Measurements from ENCODE around the gene KANSL1. TPM values are rescaled to one million over a fixed set of nuclear protein-coding genes. Genes with fewer than 3 reads are reported as not detected.

KANSL1 gene
- total RNA-seq, 2 donors from 2014 or later = 137 to 144 TPM

DNA sequence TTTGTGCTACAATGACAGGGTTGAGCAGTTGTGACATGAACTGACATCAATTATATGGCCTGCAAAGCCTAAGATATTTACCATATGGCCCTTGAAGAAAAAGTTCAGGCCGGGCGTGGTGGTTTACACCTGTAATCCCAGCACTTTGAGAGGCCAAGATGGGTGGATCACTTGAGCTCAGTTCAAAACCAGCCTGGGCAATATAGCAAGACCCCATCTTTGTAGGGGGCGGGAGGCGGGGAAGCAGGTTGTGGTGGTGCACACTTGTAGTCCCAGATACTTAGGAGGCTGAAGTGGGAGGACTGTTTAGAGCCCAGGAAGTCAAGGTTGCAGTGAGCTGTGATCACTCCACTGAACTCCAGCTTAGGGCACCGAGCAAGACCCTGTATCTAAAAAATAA is 145.8 kb downstream of the KANSL1 start:
- Histone ChIP-seq H3K27me3 (ENCODE audit: control insufficient read depth, insufficient read depth, low read length, poor library complexity, severe bottlenecking) (no peaks in the 10 kb centered on the region), H3K9me3 (ENCODE audit: control insufficient read depth, low read length) (no peaks in the 10 kb centered on the region), H3K36me3 (ENCODE audit: control insufficient read depth, insufficient read depth, low read length) (peaks cover 84% of the 10 kb centered on the region), H3K4me1 (ENCODE audit: control insufficient read depth, insufficient read depth, low read length) (peaks cover 6% of the 10 kb centered on the region), H3K27ac (ENCODE audit: low read depth, low read length) (no peak overlapping the region), H3K4me3 (ENCODE audit: low read length) (no peak overlapping the region), H3K9ac (ENCODE audit: extremely low read depth, low read length, poor library complexity, severe bottlenecking) (no peak overlapping the region)
- H3K4me1 Mint-ChIP-seq = peaks cover 39% of the 10 kb centered on the region
- WGBS, 2 experiments (ENCODE audit: insufficient coverage in 1 of 2, insufficient read length in 1 of 2) = 96 to 100% methylated on average over 4 to 5 of the region's 5 CpGs
- DNase-seq = no peak
- no peaks in the 10 kb centered on the region for H3K27me3 Mint-ChIP-seq (ENCODE audit: insufficient read depth)
- no peak for TF ChIP-seq CTCF (conservative IDR thresholded peaks at IDR 0.05)
- no peaks in the 10 kb centered on the region for H3K9me3 Mint-ChIP-seq
- H3K27ac Mint-ChIP-seq = no peak overlapping the region
- H3K4me3 Mint-ChIP-seq = no peak overlapping the region
- H3K36me3 Mint-ChIP-seq (ENCODE audit: low read depth) = peaks cover 73% of the 10 kb centered on the region

DNA sequence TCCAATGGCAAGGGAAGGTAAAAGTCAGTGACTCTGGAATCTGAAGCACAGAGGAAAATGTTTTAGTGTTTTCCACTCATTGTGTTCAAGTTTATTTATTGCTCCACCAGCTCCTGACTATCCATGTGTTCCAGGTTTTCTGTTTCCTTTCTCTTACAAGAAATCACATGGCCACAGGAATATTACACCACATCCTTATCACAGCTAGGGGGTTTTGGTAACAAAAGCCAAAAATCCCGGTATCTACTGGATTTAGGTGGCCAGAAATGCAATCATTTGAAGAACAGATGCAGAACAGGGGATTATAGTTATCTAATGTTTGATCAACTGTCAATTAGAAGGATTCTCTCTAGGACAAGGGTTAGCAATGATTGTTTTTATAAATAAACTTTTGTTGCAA is 146.3 kb downstream of the KANSL1 start:
- no peak overlapping the region for H3K9ac ChIP-seq (ENCODE audit: extremely low read depth, low read length, poor library complexity, severe bottlenecking)
- no peak for TF ChIP-seq CTCF (conservative IDR thresholded peaks at IDR 0.05)
- H3K9me3 ChIP-seq (ENCODE audit: control insufficient read depth, low read length) = no peaks in the 10 kb centered on the region
- no peak overlapping the region for H3K4me3 ChIP-seq (ENCODE audit: low read length)
- no peak overlapping the region for H3K27ac ChIP-seq (ENCODE audit: low read depth, low read length)
- Mint-ChIP-seq H3K4me1 (peaks cover 34% of the 10 kb centered on the region), H3K27me3 (ENCODE audit: insufficient read depth) (no peaks in the 10 kb centered on the region), H3K4me3 (no peak overlapping the region), H3K36me3 (ENCODE audit: low read depth) (peaks cover 70% of the 10 kb centered on the region), H3K27ac (no peak overlapping the region), H3K9me3 (no peaks in the 10 kb centered on the region)
- no peaks in the 10 kb centered on the region for H3K27me3 ChIP-seq (ENCODE audit: control insufficient read depth, insufficient read depth, low read length, poor library complexity, severe bottlenecking)
- peaks cover 6% of the 10 kb centered on the region for H3K4me1 ChIP-seq (ENCODE audit: control insufficient read depth, insufficient read depth, low read length)
- 91 to 100% methylated on average over 1 of the region's 1 CpG for WGBS, 2 experiments (ENCODE audit: insufficient coverage in 1 of 2, insufficient read length in 1 of 2)
- H3K36me3 ChIP-seq (ENCODE audit: control insufficient read depth, insufficient read depth, low read length) = peaks cover 83% of the 10 kb centered on the region
- no peak for DNase-seq

GRCh38 chr17:46045639-46046038 is 147.6 kb downstream of the KANSL1 start:
- TF ChIP-seq CTCF (conservative IDR thresholded peaks at IDR 0.05) = no peak
- Mint-ChIP-seq H3K27me3 (ENCODE audit: insufficient read depth) (no peaks in the 10 kb centered on the region), H3K27ac (peak overlapping the region; percentile 27), H3K36me3 (ENCODE audit: low read depth) (peaks cover 71% of the 10 kb centered on the region), H3K9me3 (no peaks in the 10 kb centered on the region), H3K4me3 (no peak overlapping the region), H3K4me1 (peaks cover 22% of the 10 kb centered on the region)
- no peak overlapping the region for H3K27ac ChIP-seq (ENCODE audit: low read depth, low read length)
- H3K36me3 ChIP-seq (ENCODE audit: control insufficient read depth, insufficient read depth, low read length) = peaks cover 82% of the 10 kb centered on the region
- no peak for DNase-seq
- no peak overlapping the region for H3K9ac ChIP-seq (ENCODE audit: extremely low read depth, low read length, poor library complexity, severe bottlenecking)
- H3K9me3 ChIP-seq (ENCODE audit: control insufficient read depth, low read length) = no peaks in the 10 kb centered on the region
- no peaks in the 10 kb centered on the region for H3K27me3 ChIP-seq (ENCODE audit: control insufficient read depth, insufficient read depth, low read length, poor library complexity, severe bottlenecking)
- H3K4me1 ChIP-seq (ENCODE audit: control insufficient read depth, insufficient read depth, low read length) = no peaks in the 10 kb centered on the region
- WGBS, 2 experiments (ENCODE audit: insufficient coverage in 1 of 2, insufficient read length in 1 of 2) = 95 to 100% methylated on average over 1 to 3 of the region's 3 CpGs
- no peak overlapping the region for H3K4me3 ChIP-seq (ENCODE audit: low read length)
